ENCODE results near the gene AP3B2.

DNA sequence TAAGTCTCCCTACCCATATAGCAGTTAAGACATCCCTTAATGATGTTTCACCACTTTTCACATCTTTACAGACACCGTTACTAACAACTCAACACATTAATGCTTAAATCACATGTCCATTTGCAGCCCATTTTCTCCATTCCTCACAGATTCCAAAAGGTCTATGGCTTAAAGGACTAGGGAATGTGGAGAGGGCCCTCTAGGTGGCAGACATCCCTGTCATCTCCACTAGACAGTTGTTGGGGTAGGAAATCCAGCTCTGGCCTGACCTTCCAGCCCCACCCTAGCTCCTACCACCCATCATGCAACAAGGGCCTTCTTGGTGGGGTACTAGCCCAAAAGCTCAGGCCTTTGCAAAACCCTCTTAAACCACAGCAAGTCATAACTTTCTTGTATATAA is 87.7 kb downstream of the AP3B2 start:
- TF ChIP-seq, protein P1, sequence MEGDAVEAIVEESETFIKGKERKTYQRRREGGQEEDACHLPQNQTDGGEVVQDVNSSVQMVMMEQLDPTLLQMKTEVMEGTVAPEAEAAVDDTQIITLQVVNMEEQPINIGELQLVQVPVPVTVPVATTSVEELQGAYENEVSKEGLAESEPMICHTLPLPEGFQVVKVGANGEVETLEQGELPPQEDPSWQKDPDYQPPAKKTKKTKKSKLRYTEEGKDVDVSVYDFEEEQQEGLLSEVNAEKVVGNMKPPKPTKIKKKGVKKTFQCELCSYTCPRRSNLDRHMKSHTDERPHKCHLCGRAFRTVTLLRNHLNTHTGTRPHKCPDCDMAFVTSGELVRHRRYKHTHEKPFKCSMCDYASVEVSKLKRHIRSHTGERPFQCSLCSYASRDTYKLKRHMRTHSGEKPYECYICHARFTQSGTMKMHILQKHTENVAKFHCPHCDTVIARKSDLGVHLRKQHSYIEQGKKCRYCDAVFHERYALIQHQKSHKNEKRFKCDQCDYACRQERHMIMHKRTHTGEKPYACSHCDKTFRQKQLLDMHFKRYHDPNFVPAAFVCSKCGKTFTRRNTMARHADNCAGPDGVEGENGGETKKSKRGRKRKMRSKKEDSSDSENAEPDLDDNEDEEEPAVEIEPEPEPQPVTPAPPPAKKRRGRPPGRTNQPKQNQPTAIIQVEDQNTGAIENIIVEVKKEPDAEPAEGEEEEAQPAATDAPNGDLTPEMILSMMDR (IDR thresholded peaks at IDR 0.05), result no peak
- TF ChIP-seq POLR2A (IDR thresholded peaks at IDR 0.05), result no peak

Data from testis (tissue), 2 donors.